HG02840 (cell line): ENCODE data around the gene CDH13.

ENCODE experiments used
- ATAC-seq: cut with Tn5 transposase; IDR thresholded peaks from one replicate; pipeline ENCODE4 v1.9.1; 2021; ENCODE audit warnings: mild to moderate bottlenecking, moderate library complexity, moderate number of reproducible peaks; ENCODE audit not compliant: unreplicated experiment, low FRiP score

CDH13 gene

DNA sequence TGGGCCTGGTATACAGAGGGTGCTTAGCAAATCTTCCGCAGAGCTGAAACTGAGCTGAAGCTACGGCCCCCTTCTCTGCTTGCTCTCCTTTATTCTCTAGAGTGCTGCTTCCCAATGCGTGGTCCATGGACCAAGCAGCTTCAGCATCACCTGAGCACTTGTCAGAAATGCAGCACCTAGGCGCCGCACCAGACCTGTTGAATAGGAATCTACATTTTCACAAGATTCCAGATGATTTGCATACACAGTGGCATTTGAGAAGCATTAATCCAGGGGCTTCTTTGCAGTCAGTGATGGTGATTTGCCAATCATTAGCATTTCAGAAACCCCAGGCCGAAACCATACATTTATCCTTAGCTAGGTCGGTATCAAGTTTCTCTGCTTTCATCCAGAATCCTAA, 204.2 kb downstream of the CDH13 start:
- ATAC-seq = no peak

DNA sequence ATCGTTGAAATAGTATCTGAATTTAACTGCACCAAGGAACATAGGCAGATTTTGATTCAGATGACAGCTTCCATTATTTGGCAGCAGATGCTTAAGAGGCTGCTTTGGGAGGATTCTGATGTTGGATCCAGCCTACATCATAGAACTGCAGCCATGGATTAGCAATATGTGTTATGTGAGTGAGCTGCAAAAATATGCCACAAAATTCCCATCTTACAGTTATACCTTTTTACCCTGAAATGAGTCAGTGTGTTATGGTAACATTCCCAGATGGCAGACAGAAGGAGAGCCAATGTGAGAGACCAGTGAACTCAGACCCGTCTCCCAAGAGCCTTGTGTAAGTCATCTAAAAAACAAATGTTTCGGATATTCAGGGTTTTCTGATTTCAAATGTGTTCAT, 206.1 kb downstream of the CDH13 start:
- no peak for ATAC-seq

DNA sequence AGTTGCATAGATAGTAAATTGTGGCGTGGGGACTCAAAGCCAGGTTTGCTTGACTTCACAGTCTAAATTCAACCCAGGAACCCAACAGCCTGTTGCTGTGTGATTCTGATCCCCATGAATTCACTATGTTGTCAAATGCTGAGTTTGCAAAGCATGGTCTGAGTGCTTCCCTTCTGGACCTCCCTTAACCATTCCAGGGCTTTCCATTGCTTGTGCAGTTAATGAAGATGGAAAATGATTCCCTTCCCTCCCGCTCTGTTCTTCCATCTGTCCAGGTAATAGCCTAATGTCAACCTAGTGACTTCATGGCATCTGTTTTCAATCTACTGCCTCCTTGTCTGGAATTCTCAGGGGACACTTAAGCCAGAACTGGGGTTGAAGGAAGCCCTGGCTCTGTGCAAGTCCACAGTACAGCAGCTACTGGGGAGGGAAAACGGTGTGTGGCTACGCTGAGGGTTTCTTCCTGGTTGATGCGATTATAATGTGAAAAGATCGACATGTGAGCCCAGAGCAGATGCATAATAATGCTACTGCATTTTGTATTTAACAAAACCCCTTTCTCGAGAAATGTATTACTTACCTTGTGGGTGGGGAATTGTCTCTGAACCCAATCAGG, 206.7 kb downstream of the CDH13 start:
- ATAC-seq = no peak

DNA sequence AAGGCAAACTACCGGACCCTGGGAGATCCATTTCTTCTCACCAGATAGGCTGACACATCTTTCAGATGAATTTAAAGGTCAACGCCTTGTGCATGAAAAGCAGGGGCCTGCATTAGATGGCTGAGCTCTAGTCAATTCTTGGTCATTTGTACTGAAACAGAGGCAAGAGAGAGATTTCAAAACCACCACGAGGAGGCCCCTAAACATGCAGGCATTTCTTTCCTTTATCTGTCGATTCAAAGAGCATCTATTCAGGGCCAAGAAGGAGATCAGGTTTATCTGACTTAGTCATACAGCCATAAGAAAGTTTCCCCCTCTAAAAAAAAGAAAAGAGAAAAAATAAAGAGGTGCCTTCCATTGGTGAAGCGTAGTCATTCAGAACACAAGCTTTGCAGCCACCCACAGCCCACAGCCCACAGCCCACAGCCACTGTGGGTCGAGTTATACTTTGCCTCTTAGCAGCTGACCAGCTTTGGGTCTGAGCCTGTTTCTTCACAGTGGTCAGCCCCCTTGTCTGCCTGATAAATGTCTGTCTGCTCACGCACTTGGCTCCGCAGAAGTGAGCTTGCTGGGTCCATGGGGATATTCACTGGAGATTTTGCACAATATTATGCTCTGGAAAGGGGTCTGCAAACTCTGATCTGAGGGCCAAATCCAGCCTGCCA, 207.5 kb downstream of the CDH13 start:
- no peak for ATAC-seq

- ATAC-seq = no peak
These were observed 208.9 kb downstream of the CDH13 start for GRCh38 chr16:82835487-82836155.

- no peak for ATAC-seq
These were observed 214.3 kb downstream of the CDH13 start for GRCh38 chr16:82841108-82841507.

- ATAC-seq = no peak
These were observed 217.0 kb downstream of the CDH13 start for GRCh38 chr16:82843606-82844271.

DNA sequence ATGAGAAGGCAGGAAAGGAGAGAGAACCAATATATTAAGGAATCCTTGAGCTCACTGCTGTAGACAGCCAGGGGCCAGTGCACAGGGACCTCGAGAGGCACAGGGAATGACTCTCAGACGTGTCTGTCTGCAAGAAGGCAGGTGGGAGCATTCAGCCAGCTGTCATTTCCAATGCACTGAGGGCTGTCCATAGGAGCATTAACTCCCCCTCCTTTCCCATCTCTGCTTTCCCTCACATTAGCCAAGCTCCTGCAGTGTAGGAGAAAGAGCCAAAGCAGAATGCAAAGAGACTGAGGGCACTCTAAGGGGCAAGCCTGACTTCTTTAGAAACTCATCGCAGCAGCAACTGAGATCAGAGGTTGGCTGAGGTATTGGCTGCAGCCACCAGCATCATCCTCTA, 218.3 kb downstream of the CDH13 start:
- ATAC-seq = no peak

DNA sequence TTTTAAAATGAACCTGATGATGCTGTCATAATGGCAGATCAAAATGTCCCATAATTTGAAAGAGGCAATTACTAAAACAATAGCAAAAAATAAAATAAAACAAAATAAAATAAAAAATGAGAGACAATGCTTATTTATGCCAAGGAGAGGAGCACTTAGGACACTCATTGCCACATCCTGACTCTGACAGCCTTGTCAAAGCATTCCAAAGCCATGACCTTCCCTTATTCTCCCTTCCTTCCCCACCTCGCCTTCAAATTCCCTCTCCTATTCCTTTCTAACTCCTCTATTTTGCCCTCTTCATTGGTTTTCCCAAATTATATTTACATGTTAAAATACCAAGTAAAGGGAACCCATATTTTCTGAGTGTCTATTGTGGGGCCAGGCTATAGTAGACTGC, 220.0 kb downstream of the CDH13 start:
- ATAC-seq = no peak

DNA sequence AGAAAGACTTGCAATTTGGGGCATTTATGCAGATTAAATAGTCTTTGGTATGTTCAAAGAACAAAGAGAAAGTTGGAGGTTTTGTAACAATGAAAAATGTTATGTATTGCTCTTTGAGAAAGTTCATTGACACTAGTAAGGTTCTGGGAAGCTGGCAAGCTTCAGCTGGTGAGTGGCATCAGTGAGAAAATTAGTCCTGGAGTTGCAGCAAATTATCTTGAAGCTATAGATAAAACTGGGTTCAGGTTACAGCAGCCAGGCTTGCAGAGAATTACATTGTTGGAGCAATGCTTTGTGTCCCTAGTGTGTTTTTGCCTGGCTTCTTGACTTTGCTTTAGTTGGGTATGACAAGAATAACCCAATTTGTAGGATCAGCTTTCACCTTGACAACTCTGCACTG, 221.2 kb downstream of the CDH13 start:
- no peak for ATAC-seq

- ATAC-seq = no peak
These were observed 225.7 kb downstream of the CDH13 start for GRCh38 chr16:82852388-82853008.

- no peak for ATAC-seq
These were observed 228.7 kb downstream of the CDH13 start for GRCh38 chr16:82855471-82855870.

- no peak for ATAC-seq
These were observed 231.1 kb downstream of the CDH13 start for GRCh38 chr16:82857693-82858365.

GRCh38 chr16:82859662-82860061, 232.9 kb downstream of the CDH13 start:
- no peak for ATAC-seq

- ATAC-seq = no peak
These were observed 233.3 kb downstream of the CDH13 start for GRCh38 chr16:82860071-82860470.

DNA sequence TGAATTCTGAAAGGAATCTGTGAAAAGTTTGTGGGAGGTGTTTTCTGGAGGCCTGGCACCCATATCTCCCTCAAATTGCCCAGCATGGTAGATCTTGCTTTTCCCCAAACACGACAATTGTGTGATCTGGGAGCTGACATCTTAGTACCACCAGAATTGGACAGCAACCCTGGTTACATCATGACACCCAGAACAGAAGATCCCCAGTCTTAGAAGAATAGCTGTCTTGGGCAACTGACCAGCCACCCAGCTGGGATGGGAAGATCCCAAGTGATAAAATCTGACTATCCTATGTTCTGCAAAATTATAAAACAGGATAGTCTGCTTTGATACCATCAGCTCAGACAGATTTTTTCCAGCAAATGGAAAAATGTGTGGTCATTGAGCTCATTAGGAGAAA, 235.3 kb downstream of the CDH13 start:
- no peak for ATAC-seq

- no peak for ATAC-seq
These were observed 237.7 kb downstream of the CDH13 start for GRCh38 chr16:82864332-82865040.

- no peak for ATAC-seq
These were observed 238.6 kb downstream of the CDH13 start for GRCh38 chr16:82865412-82865811.

DNA sequence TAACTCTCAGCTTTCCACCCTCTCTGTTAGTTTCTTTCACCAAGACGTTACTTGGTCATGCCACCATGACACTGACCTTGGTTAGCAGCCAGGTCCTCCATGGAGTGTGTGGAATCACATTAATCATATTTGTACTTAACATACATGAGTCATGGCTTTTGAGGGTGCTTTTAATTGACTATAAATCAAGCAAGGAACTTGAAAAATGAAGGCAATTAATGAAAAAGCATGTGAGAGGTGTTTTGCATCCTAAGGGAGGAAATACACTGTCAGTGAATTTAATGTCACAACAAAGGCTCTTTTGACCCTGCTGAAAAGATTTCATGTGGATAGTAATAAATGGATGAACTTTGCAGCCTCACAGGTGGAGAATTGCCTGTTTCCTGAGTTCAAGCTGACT, 240.7 kb downstream of the CDH13 start:
- ATAC-seq = no peak

DNA sequence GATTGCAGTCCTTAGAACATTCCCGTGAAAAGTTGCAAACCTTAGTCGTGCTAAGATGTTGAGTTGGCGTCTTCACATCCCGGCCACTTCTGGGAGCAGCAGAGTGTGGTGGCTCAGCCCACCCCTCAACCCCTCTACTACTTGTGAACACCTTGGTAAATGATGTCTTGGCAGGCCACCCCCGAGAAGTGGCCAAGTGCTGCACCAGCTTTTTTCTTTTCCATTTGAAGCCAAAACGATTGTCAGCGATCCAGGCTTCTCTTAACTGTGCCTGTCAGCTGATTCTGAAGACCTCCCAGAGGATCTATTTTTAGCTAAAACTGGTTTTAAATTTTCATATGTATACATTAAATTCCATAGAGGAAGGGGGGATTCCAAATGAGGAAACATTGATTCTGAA, 247.5 kb downstream of the CDH13 start:
- ATAC-seq = no peak
